Right atrium auricular region (tissue), 2 donors: ENCODE results near the gene TMPRSS4. TPM values are rescaled to one million over a fixed set of nuclear protein-coding genes. Genes with fewer than 3 reads are reported as not detected.

Experiments used
- DNase-seq: peaks from one replicate; pipeline ENCODE4 v3.0.0-alpha.2; 2019; ENCODE audit warnings: low spot score
- H3K27ac ChIP-seq, 2 donors: fragments of 200-600 bp; sonication (generic); 1 replicate in 1 of 2; 2 replicates in 1 of 2; pipeline ENCODE4 v1.5.1; 2016 to 2019
- H3K27me3 ChIP-seq, 2 donors: fragments of 200-600 bp; sonication (generic); one replicate each; pipeline versions ENCODE4 v1.5.1 to v1.6.0; 2017 to 2019
- H3K36me3 ChIP-seq: fragments of 200-600 bp; sonication (generic); one replicate; pipeline ENCODE4 v1.5.1; 2016
- H3K4me1 ChIP-seq, 2 donors: fragments of 200-600 bp; sonication (generic); one replicate each; pipeline versions ENCODE4 v1.5.1 to v1.6.0; 2017 to 2019
- H3K4me3 ChIP-seq, 2 donors: fragments of 200-600 bp; sonication (generic); 1 replicate in 1 of 2; 2 replicates in 1 of 2; pipeline ENCODE4 v1.5.1; 2017 to 2019; ENCODE audit warnings: mild to moderate bottlenecking in 1 of 2, moderate library complexity in 1 of 2
- H3K9me3 ChIP-seq, 2 donors: fragments of 200-600 bp; sonication (generic); one replicate each; pipeline ENCODE4 v1.5.1; 2019
- total RNA-seq, 2 donors: library from RNA; depleted of rRNA; stranded (reverse); fragments of >200 nt; gene quantifications; one replicate each; pipeline ENCODE4 v1.1.0, GENCODE V29; 2016
- TF ChIP-seq, protein P1 (sequence below), 2 donors: fragments of 200-600 bp; sonication (generic); IDR thresholded peaks; one replicate each; pipeline ENCODE4 v1.5.1; 2019; ENCODE audit warnings: antibody characterized with exemption in 2 of 2

TMPRSS4 gene
- total RNA-seq, 2 donors from 2014 or later, result not detected

DNA sequence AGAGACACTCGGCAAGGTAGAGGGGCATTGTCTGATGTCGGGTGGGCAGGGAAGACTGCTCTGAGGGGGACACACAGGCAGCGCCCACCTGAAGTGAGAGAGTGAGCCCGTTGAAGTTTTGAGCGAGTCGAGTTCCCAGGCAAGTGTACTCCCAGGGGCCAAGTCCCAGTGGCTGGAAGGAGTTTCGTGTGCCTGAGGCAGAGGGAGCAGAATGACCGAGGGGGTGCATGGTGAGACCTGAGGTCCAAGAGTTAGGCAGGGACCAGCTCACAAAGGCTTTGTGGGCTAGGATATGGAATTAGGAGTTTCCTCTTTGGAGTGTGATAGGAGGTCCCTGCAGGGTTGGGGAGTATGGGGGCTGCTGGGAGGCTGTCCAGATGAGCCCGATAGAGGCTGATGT is 93.4 kb downstream of the TMPRSS4 start:
- no peaks in the 10 kb centered on the region for H3K36me3 ChIP-seq
- peaks cover 0 to 18% of the 10 kb centered on the region in 2 donors for H3K4me1 ChIP-seq
- H3K27me3 ChIP-seq, result no peaks in the 10 kb centered on the region
- DNase-seq, result no peak
- H3K27ac ChIP-seq, result no peak overlapping the region
- TF ChIP-seq, protein P1, sequence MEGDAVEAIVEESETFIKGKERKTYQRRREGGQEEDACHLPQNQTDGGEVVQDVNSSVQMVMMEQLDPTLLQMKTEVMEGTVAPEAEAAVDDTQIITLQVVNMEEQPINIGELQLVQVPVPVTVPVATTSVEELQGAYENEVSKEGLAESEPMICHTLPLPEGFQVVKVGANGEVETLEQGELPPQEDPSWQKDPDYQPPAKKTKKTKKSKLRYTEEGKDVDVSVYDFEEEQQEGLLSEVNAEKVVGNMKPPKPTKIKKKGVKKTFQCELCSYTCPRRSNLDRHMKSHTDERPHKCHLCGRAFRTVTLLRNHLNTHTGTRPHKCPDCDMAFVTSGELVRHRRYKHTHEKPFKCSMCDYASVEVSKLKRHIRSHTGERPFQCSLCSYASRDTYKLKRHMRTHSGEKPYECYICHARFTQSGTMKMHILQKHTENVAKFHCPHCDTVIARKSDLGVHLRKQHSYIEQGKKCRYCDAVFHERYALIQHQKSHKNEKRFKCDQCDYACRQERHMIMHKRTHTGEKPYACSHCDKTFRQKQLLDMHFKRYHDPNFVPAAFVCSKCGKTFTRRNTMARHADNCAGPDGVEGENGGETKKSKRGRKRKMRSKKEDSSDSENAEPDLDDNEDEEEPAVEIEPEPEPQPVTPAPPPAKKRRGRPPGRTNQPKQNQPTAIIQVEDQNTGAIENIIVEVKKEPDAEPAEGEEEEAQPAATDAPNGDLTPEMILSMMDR (IDR thresholded peaks at IDR 0.05), result no peak
- no peak overlapping the region for H3K4me3 ChIP-seq
- H3K9me3 ChIP-seq, result no peaks in the 10 kb centered on the region

DNA sequence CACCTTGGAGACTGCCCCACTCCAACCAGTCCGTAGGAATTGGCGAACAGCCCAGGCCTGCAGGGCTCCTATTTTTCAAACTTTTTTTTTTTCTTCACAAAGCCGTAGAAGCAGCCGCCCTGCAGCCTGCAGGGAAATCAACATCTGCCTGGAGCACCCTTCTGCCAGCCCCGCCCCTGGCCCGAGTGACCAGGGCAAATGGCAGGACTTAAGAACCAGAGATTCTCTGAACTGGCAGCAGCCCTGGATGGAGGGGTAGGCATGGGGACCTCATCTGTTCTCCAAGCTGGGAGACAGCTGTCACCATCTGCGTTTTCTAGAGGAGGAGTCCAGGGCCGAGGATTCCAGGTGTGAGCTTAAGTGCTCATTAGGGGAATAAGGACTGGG is 94.0 kb downstream of the TMPRSS4 start:
- Histone ChIP-seq H3K27me3 (no peaks in the 10 kb centered on the region), H3K4me3 (no peak overlapping the region), H3K4me1 (peaks cover 0 to 18% of the 10 kb centered on the region in 2 donors), H3K36me3 (no peaks in the 10 kb centered on the region), H3K9me3 (no peaks in the 10 kb centered on the region), H3K27ac (no peak overlapping the region)
- no peak for DNase-seq
- TF ChIP-seq, protein P1 (IDR thresholded peaks at IDR 0.05), result no peak

Other genes with a start within 250 kb of the TMPRSS4 start
- gene FXYD6, start 200.4 kb upstream of the TMPRSS4 start, total RNA-seq, result 10 to 100 TPM; 28.6 to 42.6 TPM
- not detected for gene TMPRSS13, start 147.7 kb upstream of the TMPRSS4 start, total RNA-seq
- gene IL10RA, start 90.7 kb upstream of the TMPRSS4 start, total RNA-seq, result 10 to 100 TPM in 1 of 2 donors, 1 to 10 TPM in 1; 4.6 to 11.4 TPM
- gene SMIM35, start 9.9 kb downstream of the TMPRSS4 start, total RNA-seq, result not detected
- gene SCN4B, start 75.7 kb downstream of the TMPRSS4 start, total RNA-seq, result 10 to 100 TPM in 1 of 2 donors, 1 to 10 TPM in 1; 2.5 to 11.8 TPM
- 1 to 10 TPM; 3.4 to 8.2 TPM for gene SCN2B, start 99.6 kb downstream of the TMPRSS4 start, total RNA-seq
- 1 to 10 TPM in 1 of 2 donors, under 1 TPM in 1; 0.48 to 2.2 TPM for gene JAML, start 147.9 kb downstream of the TMPRSS4 start, total RNA-seq
- 1 to 10 TPM; 1.0 to 2.0 TPM for gene MPZL3, start 175.3 kb downstream of the TMPRSS4 start, total RNA-seq
- 10 to 100 TPM; 13.8 to 16.8 TPM for gene MPZL2, start 187.2 kb downstream of the TMPRSS4 start, total RNA-seq
- gene CD3E, start 227.7 kb downstream of the TMPRSS4 start, total RNA-seq, result 1 to 10 TPM in 1 of 2 donors, not detected in 1; 1.8 TPM